Measurements from ENCODE around the gene ACOX2.

ACOX2 gene

GRCh38 chr3:58580826-58581327, 43.9 kb upstream of the ACOX2 start:
- H3F3A ChIP-seq (ENCODE audit: insufficient read depth, low read length) = no peaks in the 10 kb centered on the region
- H3K79me2 ChIP-seq (ENCODE audit: insufficient read depth, low read length) = no peaks in the 10 kb centered on the region
- H3K27ac ChIP-seq (ENCODE audit: low read depth, low read length, poor library complexity, severe bottlenecking) = no peak overlapping the region
- H3K4me2 ChIP-seq (ENCODE audit: low read length) = no peak overlapping the region
- H3K27me3 ChIP-seq (ENCODE audit: insufficient read depth, low read length) = peaks cover 12% of the 10 kb centered on the region; the same call in 1 of the 2 replicates
- no peaks in the 10 kb centered on the region for H4K20me1 ChIP-seq (ENCODE audit: insufficient read depth, low read length)
- TF ChIP-seq EZH2 (IDR thresholded peaks at IDR 0.05; ENCODE audit: borderline replicate concordance, low read length) = no peak
- TF ChIP-seq, protein P1, sequence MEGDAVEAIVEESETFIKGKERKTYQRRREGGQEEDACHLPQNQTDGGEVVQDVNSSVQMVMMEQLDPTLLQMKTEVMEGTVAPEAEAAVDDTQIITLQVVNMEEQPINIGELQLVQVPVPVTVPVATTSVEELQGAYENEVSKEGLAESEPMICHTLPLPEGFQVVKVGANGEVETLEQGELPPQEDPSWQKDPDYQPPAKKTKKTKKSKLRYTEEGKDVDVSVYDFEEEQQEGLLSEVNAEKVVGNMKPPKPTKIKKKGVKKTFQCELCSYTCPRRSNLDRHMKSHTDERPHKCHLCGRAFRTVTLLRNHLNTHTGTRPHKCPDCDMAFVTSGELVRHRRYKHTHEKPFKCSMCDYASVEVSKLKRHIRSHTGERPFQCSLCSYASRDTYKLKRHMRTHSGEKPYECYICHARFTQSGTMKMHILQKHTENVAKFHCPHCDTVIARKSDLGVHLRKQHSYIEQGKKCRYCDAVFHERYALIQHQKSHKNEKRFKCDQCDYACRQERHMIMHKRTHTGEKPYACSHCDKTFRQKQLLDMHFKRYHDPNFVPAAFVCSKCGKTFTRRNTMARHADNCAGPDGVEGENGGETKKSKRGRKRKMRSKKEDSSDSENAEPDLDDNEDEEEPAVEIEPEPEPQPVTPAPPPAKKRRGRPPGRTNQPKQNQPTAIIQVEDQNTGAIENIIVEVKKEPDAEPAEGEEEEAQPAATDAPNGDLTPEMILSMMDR (IDR thresholded peaks at IDR 0.05; ENCODE audit: low read length) = no peak
- H3K9ac ChIP-seq (ENCODE audit: low read length) = no peak overlapping the region
- no peaks in the 10 kb centered on the region for H3K9me3 ChIP-seq (ENCODE audit: low read length)
- peaks cover 12% of the 10 kb centered on the region for H3K4me1 ChIP-seq (ENCODE audit: insufficient read depth, low read length, severe bottlenecking)
- H2AFZ ChIP-seq (ENCODE audit: low read length) = no peak overlapping the region
- no peaks in the 10 kb centered on the region for H3K9me2 ChIP-seq (ENCODE audit: low read depth, low read length)
- H3K4me3 ChIP-seq (ENCODE audit: low read depth, low read length, poor library complexity, severe bottlenecking) = no peak overlapping the region
- no peaks in the 10 kb centered on the region for H3K36me3 ChIP-seq (ENCODE audit: insufficient read depth, low read length)

DNA sequence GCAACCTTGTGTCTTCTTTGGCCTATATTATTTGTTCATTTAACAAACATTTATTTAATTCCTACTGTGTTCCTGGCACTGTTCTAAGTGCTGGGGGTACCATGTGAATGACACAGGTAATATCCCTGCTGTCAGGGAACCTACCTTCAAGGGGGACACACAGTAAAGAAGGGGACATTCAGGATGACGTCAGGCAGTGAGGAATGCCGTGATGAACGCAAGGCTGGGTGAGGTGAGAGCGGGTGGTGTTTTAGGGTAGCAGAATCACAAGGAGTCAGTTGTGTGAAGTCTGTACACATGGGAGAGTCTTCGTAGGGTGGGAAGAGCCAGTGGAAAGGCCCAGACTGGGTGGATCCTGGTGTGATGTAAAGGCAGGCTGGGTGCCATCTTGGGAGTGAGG, 41.9 kb upstream of the ACOX2 start:
- H3K36me3 ChIP-seq (ENCODE audit: insufficient read depth, low read length) = no peaks in the 10 kb centered on the region
- H2AFZ ChIP-seq (ENCODE audit: low read length) = no peak overlapping the region
- H3K4me1 ChIP-seq (ENCODE audit: insufficient read depth, low read length, severe bottlenecking) = no peaks in the 10 kb centered on the region
- no peaks in the 10 kb centered on the region for H4K20me1 ChIP-seq (ENCODE audit: insufficient read depth, low read length)
- no peaks in the 10 kb centered on the region for H3K9me2 ChIP-seq (ENCODE audit: low read depth, low read length)
- H3K4me2 ChIP-seq (ENCODE audit: low read length) = no peak overlapping the region
- no peak overlapping the region for H3K4me3 ChIP-seq (ENCODE audit: low read depth, low read length, poor library complexity, severe bottlenecking)
- no peak overlapping the region for H3K9ac ChIP-seq (ENCODE audit: low read length)
- H3K9me3 ChIP-seq (ENCODE audit: low read length) = no peaks in the 10 kb centered on the region
- H3K79me2 ChIP-seq (ENCODE audit: insufficient read depth, low read length) = no peaks in the 10 kb centered on the region
- H3K27ac ChIP-seq (ENCODE audit: low read depth, low read length, poor library complexity, severe bottlenecking) = no peak overlapping the region
- H3F3A ChIP-seq (ENCODE audit: insufficient read depth, low read length) = no peaks in the 10 kb centered on the region
- no peaks in the 10 kb centered on the region for H3K27me3 ChIP-seq (ENCODE audit: insufficient read depth, low read length)
- TF ChIP-seq EZH2 (IDR thresholded peaks at IDR 0.05; ENCODE audit: borderline replicate concordance, low read length) = no peak
- TF ChIP-seq, protein P1 (IDR thresholded peaks at IDR 0.05; ENCODE audit: low read length) = no peak

DNA sequence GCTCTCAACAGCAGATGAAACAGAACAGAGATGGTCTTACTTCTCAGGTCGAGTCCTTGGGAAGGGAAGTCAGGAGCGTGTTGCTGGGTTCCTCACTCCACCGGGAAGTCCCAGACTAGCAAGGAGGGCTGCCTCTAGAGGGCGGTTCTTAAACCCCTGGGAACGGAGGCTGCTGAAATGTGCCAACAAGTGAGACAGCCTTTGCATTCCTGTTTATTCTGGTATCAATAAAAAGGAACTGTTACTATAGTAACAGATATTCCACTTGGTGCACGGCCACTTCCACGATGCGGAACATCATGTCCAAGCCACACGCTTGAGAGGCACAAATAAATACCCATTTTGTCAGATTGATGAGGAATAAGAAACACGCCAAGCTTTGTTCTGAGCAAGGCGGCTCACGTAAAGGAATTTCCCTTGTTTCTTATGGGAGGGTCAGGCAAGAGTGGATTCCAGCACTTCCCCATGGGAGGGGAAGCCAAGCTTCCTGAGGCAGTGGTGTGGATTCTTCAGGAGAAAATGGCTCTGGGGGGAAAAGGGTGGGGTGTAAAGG, 40.4 kb upstream of the ACOX2 start, which contains the start of gene FAM107A:
FAM107A (minus strand) TSS at position 123 of the 553 bp plus-strand sequence. CDS start 7,531 bp downstream, outside the sequence.
- H3K9me2 ChIP-seq (ENCODE audit: low read depth, low read length) = no peaks in the 10 kb centered on the region
- H3K79me2 ChIP-seq (ENCODE audit: insufficient read depth, low read length) = no peaks in the 10 kb centered on the region
- H3K27me3 ChIP-seq (ENCODE audit: insufficient read depth, low read length) = no peaks in the 10 kb centered on the region
- no peaks in the 10 kb centered on the region for H4K20me1 ChIP-seq (ENCODE audit: insufficient read depth, low read length)
- no peak within 1 kb of the TSS for H3K4me2 ChIP-seq (ENCODE audit: low read length)
- no peak within 1 kb of the TSS for H3K27ac ChIP-seq (ENCODE audit: low read depth, low read length, poor library complexity, severe bottlenecking)
- no peak within 1 kb of the TSS for H3K4me3 ChIP-seq (ENCODE audit: low read depth, low read length, poor library complexity, severe bottlenecking)
- H3K4me1 ChIP-seq (ENCODE audit: insufficient read depth, low read length, severe bottlenecking) = no peaks in the 10 kb centered on the region
- no peak within 1 kb of the TSS for H3K9ac ChIP-seq (ENCODE audit: low read length)
- H3F3A ChIP-seq (ENCODE audit: insufficient read depth, low read length) = no peaks in the 10 kb centered on the region
- no peaks in the 10 kb centered on the region for H3K9me3 ChIP-seq (ENCODE audit: low read length)
- no peak for TF ChIP-seq EZH2 (IDR thresholded peaks at IDR 0.05; ENCODE audit: borderline replicate concordance, low read length)
- TF ChIP-seq, protein P1 (IDR thresholded peaks at IDR 0.05; ENCODE audit: low read length) = no peak
- H3K36me3 ChIP-seq (ENCODE audit: insufficient read depth, low read length) = no peaks in the 10 kb centered on the region
- H2AFZ ChIP-seq (ENCODE audit: low read length) = no peak within 1 kb of the TSS
